Omental fat pad (tissue), 4 donors: ENCODE results near the gene TNS1. TPM values are rescaled to one million over a fixed set of nuclear protein-coding genes. Genes with fewer than 3 reads are reported as not detected.

Source experiments
- ATAC-seq: fragments of 150-250 bp; one replicate; pipeline ENCODE4 v1.9.1; 2016; ENCODE audit warnings: mild to moderate bottlenecking, moderate library complexity; ENCODE audit not compliant: low FRiP score
- DNase-seq: peaks from one replicate; pipeline ENCODE4 v3.0.0-alpha.2; 2019; ENCODE audit warnings: low spot score
- total RNA-seq, 4 donors: library from RNA; depleted of rRNA; stranded (reverse); fragments of >200 nt; gene quantifications; one replicate each; pipeline ENCODE4 v1.1.0, GENCODE V29; 2016
- TF ChIP-seq, protein P1 (sequence below), 3 donors: fragments of 450-650 bp; IDR thresholded peaks; one replicate each; pipeline ENCODE4 v1.5.1; 2016 to 2017; ENCODE audit warnings: antibody characterized with exemption in 3 of 3, mild to moderate bottlenecking in 3 of 3, moderate library complexity in 2 of 3

TNS1 gene
- total RNA-seq, 4 donors from 2014 or later: 135 to 453 (median 361) TPM

DNA sequence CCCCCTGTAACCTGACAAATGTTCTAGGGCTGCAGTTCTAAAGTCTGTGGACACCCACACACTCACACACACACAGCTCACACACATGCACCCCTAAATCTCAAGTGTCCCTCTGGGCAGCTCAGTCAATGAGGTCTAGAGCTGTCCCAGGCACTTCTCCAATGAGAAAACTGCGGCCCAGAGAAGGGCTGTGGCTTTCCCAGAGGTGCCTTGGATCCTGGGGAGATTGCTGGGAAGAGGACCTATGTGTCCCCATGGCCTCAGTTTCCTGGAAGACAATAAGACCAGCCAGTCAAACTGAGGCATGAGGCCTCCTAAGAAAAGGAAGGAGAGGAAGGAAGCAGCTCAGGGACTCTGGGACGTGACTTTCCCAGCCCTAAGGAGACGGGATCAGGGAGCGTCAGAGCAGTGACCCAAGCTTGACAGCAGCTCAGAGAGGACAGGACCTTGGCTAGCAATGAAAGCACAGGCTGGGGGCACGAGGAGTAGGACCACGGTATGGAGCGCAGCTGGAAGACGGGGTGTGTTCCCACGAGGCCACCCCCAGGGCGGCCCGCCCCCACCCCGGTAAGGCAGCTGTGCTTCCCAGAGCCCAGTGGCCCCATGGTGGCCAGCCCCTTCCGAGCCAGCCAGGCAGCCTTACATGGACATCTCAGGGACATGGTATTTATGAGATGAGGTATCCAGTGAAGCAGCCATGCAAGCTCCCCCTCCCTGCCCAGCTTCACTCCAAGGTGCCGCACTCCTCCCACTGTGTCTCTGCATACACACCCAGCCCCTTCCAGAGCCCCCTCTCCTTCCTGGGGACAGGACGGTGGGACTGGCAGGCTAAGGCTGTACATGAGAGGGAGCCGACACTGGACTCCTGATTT, 46.0 kb downstream of the TNS1 start:
- TF ChIP-seq, protein P1, sequence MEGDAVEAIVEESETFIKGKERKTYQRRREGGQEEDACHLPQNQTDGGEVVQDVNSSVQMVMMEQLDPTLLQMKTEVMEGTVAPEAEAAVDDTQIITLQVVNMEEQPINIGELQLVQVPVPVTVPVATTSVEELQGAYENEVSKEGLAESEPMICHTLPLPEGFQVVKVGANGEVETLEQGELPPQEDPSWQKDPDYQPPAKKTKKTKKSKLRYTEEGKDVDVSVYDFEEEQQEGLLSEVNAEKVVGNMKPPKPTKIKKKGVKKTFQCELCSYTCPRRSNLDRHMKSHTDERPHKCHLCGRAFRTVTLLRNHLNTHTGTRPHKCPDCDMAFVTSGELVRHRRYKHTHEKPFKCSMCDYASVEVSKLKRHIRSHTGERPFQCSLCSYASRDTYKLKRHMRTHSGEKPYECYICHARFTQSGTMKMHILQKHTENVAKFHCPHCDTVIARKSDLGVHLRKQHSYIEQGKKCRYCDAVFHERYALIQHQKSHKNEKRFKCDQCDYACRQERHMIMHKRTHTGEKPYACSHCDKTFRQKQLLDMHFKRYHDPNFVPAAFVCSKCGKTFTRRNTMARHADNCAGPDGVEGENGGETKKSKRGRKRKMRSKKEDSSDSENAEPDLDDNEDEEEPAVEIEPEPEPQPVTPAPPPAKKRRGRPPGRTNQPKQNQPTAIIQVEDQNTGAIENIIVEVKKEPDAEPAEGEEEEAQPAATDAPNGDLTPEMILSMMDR (IDR thresholded peaks at IDR 0.05): no peak
- ATAC-seq: no peak
- DNase-seq: no peak

DNA sequence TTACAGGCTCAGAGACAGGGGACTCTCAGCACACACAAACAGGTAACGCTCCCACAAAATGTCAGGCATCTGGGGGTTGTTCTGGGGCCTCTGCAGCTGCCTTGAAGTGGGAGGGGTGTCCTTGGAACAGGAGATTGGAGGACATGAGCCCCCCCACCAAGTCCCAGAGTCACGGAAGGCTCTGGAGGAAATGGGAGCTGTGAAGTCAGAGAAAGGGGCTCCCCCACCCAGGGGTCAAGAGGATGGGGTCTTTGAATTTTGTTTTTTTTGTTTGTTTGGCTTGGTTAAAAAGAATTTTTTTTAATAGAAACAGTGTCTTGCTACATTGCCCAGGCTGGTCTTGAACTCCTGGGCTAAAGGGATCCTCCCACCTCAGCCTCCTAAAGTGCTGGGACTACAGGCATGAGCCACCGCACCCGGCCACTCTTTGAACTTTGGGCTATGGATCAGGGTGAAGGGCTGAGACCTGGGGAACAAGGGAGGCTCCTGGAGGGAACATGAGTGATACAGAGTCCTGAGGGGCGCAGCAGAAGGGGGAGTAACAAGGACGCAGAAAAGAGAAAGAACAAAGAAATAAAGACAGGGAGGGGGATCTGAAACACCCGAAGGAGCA, 46.8 kb downstream of the TNS1 start:
- TF ChIP-seq, protein P1 (IDR thresholded peaks at IDR 0.05): no peak
- DNase-seq: no peak
- ATAC-seq: no peak

DNA sequence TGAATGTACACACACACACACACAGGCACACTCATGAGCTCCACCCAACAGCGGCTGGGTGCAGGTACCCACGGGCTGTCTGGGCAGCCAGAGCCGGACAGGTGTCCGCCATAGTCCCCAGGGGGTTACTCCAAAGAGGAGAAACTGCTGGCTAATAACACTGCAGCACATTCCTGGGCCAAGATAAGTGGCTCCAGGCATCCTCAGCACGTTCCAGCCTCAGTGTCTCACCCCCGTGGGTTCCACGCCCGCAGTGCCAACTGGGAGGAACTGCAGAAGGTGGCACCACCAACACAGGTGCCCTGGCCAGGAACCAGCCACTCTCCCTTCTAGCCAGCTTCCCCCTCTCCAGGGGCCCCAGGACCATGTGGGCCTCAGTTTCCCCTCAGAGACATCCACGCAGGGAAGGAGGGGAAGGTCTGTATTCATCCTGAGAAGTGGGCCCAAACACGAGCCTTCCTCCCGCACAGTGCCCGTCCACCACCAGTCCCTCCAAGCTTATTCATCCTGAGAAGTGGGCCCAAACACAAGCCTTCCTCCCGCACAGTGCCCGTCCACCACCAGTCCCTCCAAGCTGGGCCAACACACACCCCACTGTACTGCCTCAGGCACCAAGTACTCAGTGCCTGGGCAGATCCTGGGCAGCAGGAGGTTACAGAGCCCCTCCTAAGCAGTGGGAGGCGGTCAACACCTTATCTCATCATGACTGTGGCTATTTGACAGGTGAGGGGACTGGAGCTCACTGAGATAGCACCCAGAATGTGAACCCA, 47.6 kb downstream of the TNS1 start:
- DNase-seq (no peak), ATAC-seq (no peak)
- TF ChIP-seq, protein P1 (IDR thresholded peaks at IDR 0.05): no peak

DNA sequence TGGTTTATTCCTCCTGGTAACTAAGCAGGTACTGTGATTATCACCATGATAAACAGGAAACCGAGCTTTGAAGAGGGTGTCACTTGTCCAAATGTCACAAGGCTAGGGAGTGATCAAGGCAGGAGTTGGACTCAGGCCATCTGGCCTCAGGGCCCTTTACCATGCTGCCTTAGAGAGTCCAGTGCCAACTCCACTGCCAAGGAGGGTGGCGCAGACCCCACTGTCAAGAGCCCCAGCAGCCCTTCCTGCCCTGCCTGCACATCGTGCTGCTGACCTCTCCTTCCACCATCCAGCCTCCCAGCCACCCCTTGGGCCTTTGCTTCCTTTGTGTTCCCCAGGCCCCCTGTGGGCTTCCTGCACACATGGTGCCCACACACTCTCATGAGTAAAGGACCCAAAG, 48.3 kb downstream of the TNS1 start:
- no peak for ATAC-seq
- TF ChIP-seq, protein P1 (IDR thresholded peaks at IDR 0.05): no peak
- no peak for DNase-seq

DNA sequence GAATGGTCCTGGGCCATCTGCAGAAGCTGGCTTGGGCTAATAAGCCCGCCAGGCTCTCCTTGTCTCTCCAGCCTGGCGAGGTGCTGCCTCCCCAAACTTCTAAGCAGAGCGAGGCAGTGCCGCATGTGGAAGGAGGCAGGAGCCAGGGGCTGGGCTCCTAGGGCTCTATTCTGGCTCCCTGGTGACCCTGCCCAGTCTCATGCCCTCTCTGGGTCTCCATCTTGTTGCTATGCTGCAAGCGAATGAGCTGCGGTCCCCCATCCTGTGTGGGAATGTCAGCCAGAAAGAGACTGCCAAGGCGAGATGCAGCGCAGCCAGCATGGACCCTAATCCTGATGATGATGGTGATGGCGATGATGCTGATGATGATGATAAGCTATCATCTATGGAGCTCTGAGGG, 48.7 kb downstream of the TNS1 start:
- ATAC-seq (no peak), DNase-seq (no peak)
- TF ChIP-seq, protein P1 (IDR thresholded peaks at IDR 0.05): no peak

DNA sequence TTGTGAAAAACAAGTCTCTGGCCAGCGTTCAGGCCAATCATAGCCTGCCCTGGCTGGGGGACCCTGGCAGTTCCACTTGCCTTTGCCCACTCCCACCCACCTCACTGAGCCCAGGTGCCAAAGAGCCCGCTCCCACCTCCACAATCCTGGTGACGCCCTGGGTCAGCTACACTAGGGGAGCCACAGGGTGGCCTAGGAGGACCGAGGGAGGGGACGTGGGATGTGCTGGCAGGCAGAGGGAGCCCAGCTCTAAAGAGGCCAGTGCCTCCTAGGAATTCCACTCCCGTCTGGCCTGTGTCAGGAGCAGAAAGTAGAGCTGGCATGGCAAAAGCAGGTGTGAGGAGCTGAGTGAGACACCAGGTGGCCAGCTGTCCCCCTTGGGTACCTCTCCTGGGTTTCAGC, 49.3 kb downstream of the TNS1 start:
- TF ChIP-seq, protein P1 (IDR thresholded peaks at IDR 0.05): no peak
- DNase-seq (no peak), ATAC-seq (peak; percentile 25)
